HepG2 (cell line): ENCODE results near the gene NR2C1. TPM values are rescaled to one million over a fixed set of nuclear protein-coding genes. Genes with fewer than 3 reads are reported as not detected.

Experiments used
- ATAC-seq: fragments of 200-7000 bp; cut with Tn5 transposase; 3 replicates; pipeline ENCODE4 v1.9.1; 2020; ENCODE audit warnings: mild to moderate bottlenecking, moderate library complexity
- BruUV-seq: library from RNA; stranded (reverse); fragments of 400-500 nt; replicated peaks from 2 replicates; lab custom pipeline; 2021; lab: Mats Ljungman, UMichigan
- CTCF ChIA-PET: fragments of 300-600 bp; formaldehyde crosslinking; extraction: SDS; loops from one replicate; lab custom pipeline; 2021; ENCODE audit warnings: low total read pairs, inconsistent platforms, low intra/inter-chr PET ratio; lab: Yijun Ruan, JAX
- POLR2A ChIA-PET: fragments of 350-600 bp; sonication (Branson Sonifier 250); formaldehyde crosslinking; loops from one replicate; lab custom pipeline; 2020; ENCODE audit warnings: antibody characterized with exemption, inconsistent platforms; lab: Yijun Ruan, JAX
- DNase-seq: peaks from one replicate; pipeline ENCODE4 v3.0.0-alpha.2; 2015; ENCODE audit warnings: low spot score
- FAIRE-seq: peaks from 3 replicates; lab custom pipeline; 2011; peaks lifted over from hg19 to GRCh38; lab: Jason Lieb, UNC
- H2AFZ ChIP-seq: one replicate; pipeline ENCODE4 v1.6.1; 2011; ENCODE audit warnings: low read length, inconsistent platforms
- H3K27ac ChIP-seq: fragments of 300-600 bp; 3 replicates; pipeline ENCODE4 v1.8.0; 2011; ENCODE audit warnings: mixed run types, mild to moderate bottlenecking, mixed read lengths, low read length, inconsistent platforms; ENCODE audit not compliant: insufficient read depth; ENCODE audit errors: extremely low read length
- H3K27me3 ChIP-seq, 2 experiments: fragments of 200-600 bp in 1 of 2; 2 replicates in 1 of 2; 3 replicates in 1 of 2; pipeline versions ENCODE4 v1.6.0 to v1.8.0; 2011; ENCODE audit warnings: low read length in 2 of 2, mild to moderate bottlenecking in 2 of 2, moderate library complexity in 2 of 2, inconsistent platforms in 1 of 2; ENCODE audit not compliant: insufficient read depth in 2 of 2, control insufficient read depth in 1 of 2
- H3K36me3 ChIP-seq, 2 experiments: fragments of 200-600 bp in 1 of 2; replicated peaks in 1 of 2; 2 replicates in 1 of 2; 3 replicates in 1 of 2; pipeline versions ENCODE4 v1.5.1 to v1.8.0; 2011; ENCODE audit warnings: low read length in 2 of 2, inconsistent platforms in 1 of 2; ENCODE audit not compliant: insufficient read depth in 2 of 2, control insufficient read depth in 1 of 2
- H3K4me1 ChIP-seq: 2 replicates; pipeline ENCODE4 v1.5.1; 2012; ENCODE audit warnings: low read length, inconsistent platforms; ENCODE audit not compliant: insufficient read depth
- H3K4me2 ChIP-seq: 2 replicates; pipeline ENCODE4 v1.6.0; 2011; ENCODE audit warnings: low read depth, low read length, inconsistent platforms
- H3K4me3 ChIP-seq, 3 experiments: fragments of 200-600 bp in 1 of 3; sonication (generic), shearing (Covaris generic) in 1 of 3; replicated peaks in 1 of 3; 2 replicates each; pipeline ENCODE4 v1.5.1; 2011 to 2016; ENCODE audit warnings: low read length in 3 of 3, inconsistent platforms in 2 of 3, low read depth in 2 of 3, mild to moderate bottlenecking in 2 of 3, control low read depth in 1 of 3, mixed read lengths in 1 of 3; ENCODE audit not compliant: insufficient read depth in 1 of 3
- H3K79me2 ChIP-seq: one replicate; pipeline ENCODE4 v1.6.1; 2011; ENCODE audit warnings: low read length, inconsistent platforms; ENCODE audit not compliant: insufficient read depth
- H3K9ac ChIP-seq: 2 replicates; pipeline ENCODE4 v1.6.0; 2011; ENCODE audit warnings: mild to moderate bottlenecking, low read depth, low read length, inconsistent platforms; ENCODE audit not compliant: insufficient read depth
- H3K9me3 ChIP-seq: 2 replicates; pipeline ENCODE4 v1.5.1; 2012; ENCODE audit warnings: mild to moderate bottlenecking, low read length
- H4K20me1 ChIP-seq: 2 replicates; pipeline ENCODE4 v1.6.0; 2011; ENCODE audit warnings: inconsistent platforms, mild to moderate bottlenecking, low read length, moderate library complexity; ENCODE audit not compliant: insufficient read depth
- MAFF ChIP-seq: IDR thresholded peaks from 2 replicates; pipeline ENCODE4 v1.6.1; 2011; ENCODE audit warnings: low read depth, low read length, improper control_type of control experiment
- MAFK ChIP-seq, 2 experiments: IDR thresholded peaks in 1 of 2; conservative IDR thresholded peaks in 1 of 2; 2 replicates each; pipeline ENCODE4 v1.6.1; 2011; ENCODE audit warnings: improper control_type of control experiment in 2 of 2, low read length in 2 of 2
- MIXL1 ChIP-seq: IDR thresholded peaks from 2 replicates; pipeline ENCODE4 v1.6.1; 2016
- RBFOX2 ChIP-seq: fragments of 200-400 bp; formaldehyde crosslinking; IDR thresholded peaks from 2 replicates; pipeline ENCODE4 v1.6.1; 2017; ENCODE audit warnings: low read depth, mild to moderate bottlenecking, low read length
- REPIN1 ChIP-seq: sonication (generic); formaldehyde crosslinking; IDR thresholded peaks from 2 replicates; pipeline ENCODE4 v1.8.0; 2022; ENCODE audit warnings: missing genetic modification reagents, low read depth, mild to moderate bottlenecking, borderline replicate concordance
- ZFY ChIP-seq: sonication (generic); formaldehyde crosslinking; IDR thresholded peaks from 2 replicates; pipeline ENCODE4 v1.4.0; 2020; ENCODE audit warnings: missing genetic modification reagents
- ZNF143 ChIP-seq: sonication (generic); formaldehyde crosslinking; IDR thresholded peaks from 2 replicates; pipeline ENCODE4 v1.4.0; 2020; ENCODE audit warnings: missing genetic modification reagents
- WGBS: methylation state at CpG from one replicate; pipeline ENCODE4 v1.1.6; 2017; ENCODE audit warnings: low lambda C conversion rate; 5-methylcytosine and 5-hydroxymethylcytosine counted together
- in situ Hi-C: cut with HindIII; loops from 2 replicates; pipeline ENCODE4 v1.10.0; 2017; ENCODE audit warnings: low pct_unique_long_range_greater_than_20kb; ENCODE audit not compliant: extremely low pct_ligation_motif_present
- intact Hi-C: fragments of 100-400 bp; cut with micrococcal nuclease; formaldehyde crosslinking; loops from one replicate; pipeline ENCODE4 v1.10.0; 2022; ENCODE audit not compliant: unreplicated experiment
- polyA plus RNA-seq, 8 experiments: library from polyadenylated mRNA; depleted of rRNA in 3 of 8; stranded (reverse) in 7 of 8; unstranded in 1 of 8; fragments of >200 nt; fragmentation: Illumina TruSeq in 4 of 8; extraction: Trizol in 4 of 8; gene quantifications; 2 replicates each; pipeline versions ENCODE4 v1.2.1 to v1.2.3, GENCODE V29; 2011 to 2016; ENCODE audit warnings: low read depth in 4 of 8, missing spikeins in 1 of 8, mixed read lengths in 1 of 8; ENCODE audit not compliant: insufficient read depth in 1 of 8
- total RNA-seq, 5 experiments: library from RNA; depleted of rRNA; stranded (reverse); fragments of >200 nt; fragmentation: Illumina TruSeq; extraction: Trizol; gene quantifications; 2 replicates each; pipeline ENCODE4 v1.2.3, GENCODE V29; 2016; ENCODE audit warnings: low read depth in 1 of 5
- TF ChIP-seq, protein P1 (sequence below): sonication (generic); formaldehyde crosslinking; IDR thresholded peaks from 2 replicates; pipeline ENCODE4 v1.4.0; 2020; ENCODE audit warnings: mild to moderate bottlenecking, missing genetic modification reagents

NR2C1 gene
- total and polyA plus RNA-seq, 2 of the 13 experiments (the other 11 are each of a cell fraction or from before 2014, with no cell fraction given), result 38.0 to 70.8 TPM

DNA sequence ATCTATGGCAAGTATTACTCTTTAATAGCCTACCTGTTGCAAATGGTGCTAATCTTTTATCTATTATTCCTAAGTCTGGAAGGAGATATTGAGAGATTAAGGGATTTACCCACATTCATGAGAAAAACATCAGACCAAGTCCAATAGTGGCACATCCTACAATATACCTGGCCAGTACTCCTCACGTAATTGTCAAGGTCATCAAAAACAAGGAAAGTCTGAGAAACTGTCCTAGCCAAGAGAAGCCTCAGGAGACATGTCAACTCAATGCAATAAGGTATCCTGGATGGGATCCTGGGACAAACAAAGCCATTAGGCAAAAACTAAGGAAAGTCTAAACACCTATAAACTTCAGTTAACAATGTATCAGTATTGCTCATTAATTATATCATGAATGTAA, 12.5 kb downstream of the NR2C1 start:
- no peaks in the 10 kb centered on the region for H3K27me3 ChIP-seq
- H3K79me2 ChIP-seq, result no peaks in the 10 kb centered on the region
- WGBS, result 89% methylated on average over 1 of the region's 1 CpG
- H3K4me3 ChIP-seq, result no peak overlapping the region
- TF ChIP-seq ZFY, result no peak
- peak; percentile 57; a peak in 3 of 4 replicates for TF ChIP-seq MAFK (conservative IDR thresholded peaks at IDR 0.05 in 1 of 2, IDR thresholded peaks at IDR 0.05 in 1 of 2; ENCODE audit: low read length in 2 of 2)
- peak; percentile 31; the same call in 1 of the 2 replicates for TF ChIP-seq MAFF
- H3K27ac ChIP-seq, result no peak overlapping the region
- intact Hi-C loops, result no loop called here
- ATAC-seq (no peak), FAIRE-seq (no peak), DNase-seq (no peak)
- BruUV-seq, result no TSS peak
- H3K36me3 ChIP-seq, result peaks cover 13 to 57% of the 10 kb centered on the region in 2 experiments
- H4K20me1 ChIP-seq, result no peaks in the 10 kb centered on the region
- ChIA-PET CTCF (no interaction called here), POLR2A (no interaction called here)
- H3K4me1 ChIP-seq, result no peaks in the 10 kb centered on the region
- in situ Hi-C loops, result no loop called here
- H3K4me2 ChIP-seq, result no peak overlapping the region
- no peak overlapping the region for H3K9ac ChIP-seq
- no peak overlapping the region for H2AFZ ChIP-seq
- no peaks in the 10 kb centered on the region for H3K9me3 ChIP-seq

DNA sequence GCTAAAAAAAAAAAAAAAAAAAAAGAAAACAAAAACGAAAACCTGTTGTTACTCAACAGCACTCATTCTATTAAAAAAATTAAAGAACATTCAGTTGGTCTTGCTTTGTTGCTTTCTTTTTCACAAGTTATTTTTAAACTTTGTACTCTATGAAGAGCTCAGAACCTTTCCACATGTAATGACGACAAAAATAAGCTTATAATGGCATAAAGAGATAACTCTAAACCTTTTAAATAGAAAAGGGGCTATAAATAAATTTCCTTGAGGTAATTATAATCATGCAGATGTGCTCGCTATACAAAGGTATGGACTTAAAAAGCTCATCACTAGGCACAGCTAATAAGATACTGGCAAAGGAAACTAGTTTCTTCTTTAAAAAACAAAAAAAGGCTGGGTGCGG, 13.4 kb downstream of the NR2C1 start:
- no peak overlapping the region for H3K27ac ChIP-seq
- POLR2A ChIA-PET, result no interaction called here
- in situ Hi-C loops (no loop called here), intact Hi-C loops (no loop called here)
- CTCF ChIA-PET, result no interaction called here
- no peak overlapping the region for H2AFZ ChIP-seq
- H3K4me2 ChIP-seq, result no peak overlapping the region
- ATAC-seq (no peak), DNase-seq (no peak), FAIRE-seq (no peak)
- no peaks in the 10 kb centered on the region for H3K27me3 ChIP-seq
- H4K20me1 ChIP-seq, result no peaks in the 10 kb centered on the region
- TF ChIP-seq MIXL1 (no peak), RBFOX2 (no peak), REPIN1 (CRISPR knock-in tag) (no peak), ZNF143 (CRISPR knock-in tag) (no peak)
- TF ChIP-seq, protein P1, sequence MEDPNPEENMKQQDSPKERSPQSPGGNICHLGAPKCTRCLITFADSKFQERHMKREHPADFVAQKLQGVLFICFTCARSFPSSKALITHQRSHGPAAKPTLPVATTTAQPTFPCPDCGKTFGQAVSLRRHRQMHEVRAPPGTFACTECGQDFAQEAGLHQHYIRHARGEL, result no peak
- no TSS peak for BruUV-seq
- no peak overlapping the region for H3K4me3 ChIP-seq
- no peaks in the 10 kb centered on the region for H3K79me2 ChIP-seq
- H3K9me3 ChIP-seq, result no peaks in the 10 kb centered on the region
- WGBS, result 83% methylated on average over 4 of the region's 4 CpGs
- H3K36me3 ChIP-seq, result peaks cover 14 to 63% of the 10 kb centered on the region in 2 experiments
- no peaks in the 10 kb centered on the region for H3K4me1 ChIP-seq
- H3K9ac ChIP-seq, result no peak overlapping the region
